Suppressor macrophage (primary cell): ENCODE results near the gene BLNK.

Source experiments
- DNase-seq, 4 experiments: peaks; one replicate each; pipeline ENCODE4 v3.0.0-alpha.2; 2020 to 2022

The BLNK gene

DNA sequence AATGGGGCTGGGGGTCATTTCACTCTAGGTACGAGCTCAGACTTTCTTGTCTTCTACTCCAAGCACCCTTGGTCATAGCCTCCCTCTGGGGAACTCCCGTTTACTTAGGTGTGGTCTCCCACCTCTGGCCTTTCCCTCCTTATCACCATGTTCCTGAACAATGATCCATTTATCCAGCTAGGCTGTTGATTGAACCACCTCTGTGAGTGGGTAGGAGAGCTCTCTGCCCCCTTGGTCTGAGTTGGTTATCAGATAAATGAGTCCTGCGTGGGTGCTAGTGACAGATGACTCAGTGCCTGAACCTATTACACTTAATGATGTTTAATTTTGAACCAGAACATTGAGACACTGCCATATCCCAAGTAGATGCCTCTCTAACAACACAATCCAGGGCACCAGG lies 9.4 kb downstream of the BLNK start:
- DNase-seq, result no peak

DNA sequence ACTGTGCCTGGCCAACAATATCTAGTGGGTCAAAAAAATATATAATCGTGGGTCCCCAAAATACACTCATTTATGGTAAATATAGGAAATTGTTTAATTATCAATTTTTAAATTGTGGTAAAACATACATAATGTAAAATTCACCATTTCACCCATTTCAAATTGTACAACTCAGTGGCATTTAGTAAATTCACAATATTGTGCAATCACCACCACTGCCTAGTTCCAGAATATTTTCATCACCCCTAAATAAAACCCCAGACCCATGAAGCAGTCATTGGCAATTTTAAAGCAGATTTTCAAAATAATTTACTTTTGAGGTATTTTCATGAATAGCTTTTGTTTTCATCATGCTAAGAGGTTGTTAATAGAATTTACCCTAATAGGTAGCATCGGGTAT lies 10.2 kb downstream of the BLNK start:
- DNase-seq, result no peak

DNA sequence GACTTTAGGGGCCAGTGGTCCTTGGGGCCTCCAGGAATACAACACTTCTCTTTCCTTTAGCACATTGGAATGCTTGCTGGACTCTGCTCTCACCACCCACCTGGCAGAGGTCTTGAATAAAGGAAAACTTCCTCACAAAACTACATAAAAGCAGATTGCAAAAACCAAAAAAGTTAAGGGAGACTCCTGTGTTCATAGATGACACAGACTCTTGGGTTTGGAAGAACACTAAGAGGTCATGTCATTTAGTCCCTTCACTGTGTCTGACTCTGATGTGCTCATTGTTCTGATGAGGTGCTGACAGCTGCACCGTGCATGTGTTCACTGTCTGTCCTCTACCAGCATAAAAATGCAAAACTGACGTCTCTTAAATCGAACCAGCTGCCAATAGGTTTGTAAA lies 11.4 kb downstream of the BLNK start:
- no peak for DNase-seq

DNA sequence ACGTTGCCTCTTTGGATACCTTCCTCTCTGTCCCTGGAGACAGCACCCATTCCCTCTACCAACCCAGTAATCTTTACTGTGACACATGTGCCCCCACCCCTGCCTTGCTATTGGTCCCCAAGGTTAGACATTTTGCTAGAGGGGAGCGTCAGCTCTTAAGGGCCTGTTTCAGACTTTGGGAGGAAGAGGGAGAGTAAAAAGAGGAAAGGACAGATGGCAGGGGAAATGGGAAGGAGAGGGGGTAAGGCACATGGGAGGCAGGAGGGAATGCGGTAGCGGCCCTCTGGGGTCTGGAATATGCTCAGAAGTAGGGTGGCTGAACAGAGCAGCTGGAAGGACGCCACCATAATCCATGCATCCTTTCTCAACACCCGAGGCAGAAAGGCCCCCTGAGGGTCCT lies 12.2 kb downstream of the BLNK start:
- peak in 2 of 4 experiments; percentile 43 to 47 for DNase-seq

DNA sequence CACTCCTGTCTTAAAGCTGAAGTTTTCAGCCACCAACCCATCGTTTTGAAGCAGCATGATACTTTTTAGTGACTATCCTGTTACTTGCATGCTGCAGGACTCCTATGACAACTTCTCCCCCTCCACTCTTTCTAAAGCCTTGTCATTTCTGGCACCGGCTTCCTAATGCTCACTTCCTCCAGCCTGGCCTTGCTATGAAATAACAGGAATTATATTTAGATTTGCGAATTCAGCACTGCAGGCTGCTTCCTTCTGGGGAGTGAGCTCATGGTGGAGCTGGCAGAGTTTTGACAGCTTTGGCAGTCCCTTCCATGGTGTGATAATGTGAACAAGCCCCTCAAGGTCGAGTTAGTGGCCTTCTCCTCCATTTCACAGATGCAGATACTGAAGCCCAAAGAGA lies 13.4 kb downstream of the BLNK start:
- DNase-seq, result peak; percentile 83 to 93 (median 88)

DNA sequence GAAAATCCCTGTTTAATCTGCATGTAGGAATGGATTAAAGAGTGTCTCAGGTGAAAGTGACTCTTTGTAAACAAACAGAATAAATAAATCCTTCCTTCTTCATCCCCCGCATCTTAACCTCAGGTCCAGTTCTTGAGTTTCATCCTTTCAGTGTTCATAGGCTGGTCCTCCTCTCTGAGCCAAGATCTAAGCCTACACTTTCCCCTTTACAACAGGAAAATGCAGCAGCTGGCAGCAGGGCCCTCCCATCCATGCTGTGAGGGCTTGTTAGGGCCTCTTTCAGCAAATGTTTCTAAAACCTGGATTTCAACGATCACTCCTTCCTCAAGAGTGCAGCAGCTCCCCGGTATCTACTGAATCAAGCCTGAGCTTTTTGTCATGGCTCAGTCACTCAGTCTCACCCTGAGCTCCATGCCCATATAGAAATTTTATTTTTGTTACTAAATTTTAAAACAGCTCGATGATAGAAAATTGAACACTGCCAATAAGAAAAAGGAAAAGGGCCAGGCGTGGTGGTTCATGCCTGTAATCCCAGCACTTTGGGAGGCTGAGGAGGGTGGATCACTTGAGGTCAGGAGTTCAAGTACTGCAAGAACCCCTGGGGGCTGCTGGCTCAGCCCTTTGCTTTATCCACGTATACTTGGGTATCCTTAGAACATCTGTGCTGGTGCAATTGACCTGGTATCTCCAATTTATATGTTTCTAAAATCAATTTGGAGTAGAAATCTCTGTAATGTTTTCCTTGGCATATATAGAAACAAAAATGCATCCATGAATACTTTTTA lies 15.6 kb downstream of the BLNK start:
- no peak for DNase-seq

DNA sequence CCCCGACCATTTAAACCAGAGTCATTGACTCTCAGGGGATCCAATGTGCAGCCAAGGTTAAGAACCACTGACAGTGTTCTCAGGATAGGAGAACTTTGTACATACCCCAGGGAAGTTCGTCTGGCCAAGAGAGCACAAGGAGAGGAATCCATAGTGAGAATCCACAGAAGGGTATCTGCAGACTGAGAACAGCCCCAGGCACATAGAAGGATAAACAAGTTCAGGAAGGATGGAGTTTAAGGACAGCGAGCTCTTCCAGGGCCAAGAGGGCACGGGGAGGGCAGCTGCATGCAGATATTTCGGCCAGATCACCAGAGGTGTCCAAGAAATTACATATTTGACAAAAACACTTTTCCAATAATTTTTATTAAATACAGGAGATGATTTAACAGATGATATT lies 16.4 kb downstream of the BLNK start:
- DNase-seq, result no peak

DNA sequence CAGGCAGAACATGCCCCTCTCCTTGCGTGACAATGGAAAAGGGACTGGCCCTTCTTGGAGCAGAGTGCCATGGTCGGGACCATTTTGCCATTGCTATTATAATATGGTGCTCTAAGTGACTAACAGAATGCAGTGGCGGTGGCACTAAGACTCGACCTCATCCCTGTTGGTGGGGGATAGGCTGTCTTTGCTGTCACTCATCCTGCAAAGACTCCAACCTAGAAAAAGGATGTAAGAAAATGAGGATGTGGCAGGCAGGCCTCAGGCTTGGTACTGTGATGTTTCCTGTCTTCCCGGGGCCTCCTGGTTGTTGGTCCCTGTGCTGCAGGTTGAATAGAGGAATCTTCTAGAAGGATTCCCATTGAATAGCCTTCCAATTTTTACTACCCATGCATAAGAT lies 18.6 kb downstream of the BLNK start:
- DNase-seq, result peak in 2 of 4 experiments; percentile 26 to 42

DNA sequence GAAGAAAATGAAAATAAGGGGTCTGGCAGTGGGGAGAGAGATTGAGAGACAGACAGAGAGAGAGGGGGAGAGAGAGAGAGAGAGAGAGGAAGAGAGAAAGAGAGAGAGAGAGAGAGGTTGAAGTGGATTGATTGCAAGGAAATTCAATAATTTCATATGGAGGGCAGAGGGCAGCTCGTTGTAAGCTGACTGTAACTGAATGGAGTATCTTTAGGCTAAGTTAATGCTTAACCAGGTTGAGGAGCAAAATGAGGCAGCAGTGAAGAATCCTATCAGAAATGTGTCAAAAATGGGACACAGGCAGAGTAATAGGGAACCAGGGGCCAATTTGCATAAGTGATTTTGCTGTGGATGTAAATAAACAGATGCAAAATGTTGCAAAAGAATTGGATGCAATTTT lies 21.0 kb downstream of the BLNK start:
- no peak for DNase-seq

DNA sequence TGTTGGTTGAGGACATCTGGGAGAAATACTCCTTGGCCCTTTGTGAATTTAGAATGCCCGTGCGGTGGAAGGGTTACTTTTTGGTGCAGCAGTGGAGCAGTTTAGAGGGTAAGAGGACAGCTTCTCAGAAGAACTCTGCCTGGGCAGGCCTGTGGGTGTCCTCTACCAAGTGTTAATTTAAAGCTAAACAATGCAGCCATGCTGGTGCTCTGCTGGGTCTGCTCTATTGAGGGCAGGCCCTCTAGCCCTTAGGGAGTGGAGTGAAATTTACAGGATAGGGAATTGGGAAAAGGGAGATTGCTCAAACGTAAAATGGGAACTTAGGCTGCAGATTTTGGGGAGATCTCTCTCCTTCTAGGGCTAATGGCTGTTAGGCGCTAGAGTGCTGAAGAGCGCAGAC lies 22.1 kb downstream of the BLNK start:
- DNase-seq, result no peak

DNA sequence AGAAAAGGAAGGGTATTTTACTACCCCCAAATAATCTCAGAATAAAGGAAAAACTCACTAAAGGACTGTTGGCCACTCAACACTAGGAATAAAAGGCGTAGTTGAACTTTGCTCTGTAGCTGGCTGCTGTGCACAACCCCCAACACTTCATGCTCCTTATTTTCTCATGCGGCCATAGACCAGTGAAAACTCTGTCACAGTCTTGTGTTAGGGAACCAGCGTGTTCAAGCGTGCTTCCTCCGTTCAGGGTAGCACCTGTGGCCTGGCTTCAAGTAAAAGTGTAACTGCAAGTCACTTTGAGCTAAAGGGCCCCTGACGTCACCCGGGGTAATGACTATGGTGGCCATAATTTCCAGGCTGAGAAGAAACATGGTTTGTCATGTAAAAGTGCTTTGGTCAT lies 27.0 kb downstream of the BLNK start:
- no peak for DNase-seq

DNA sequence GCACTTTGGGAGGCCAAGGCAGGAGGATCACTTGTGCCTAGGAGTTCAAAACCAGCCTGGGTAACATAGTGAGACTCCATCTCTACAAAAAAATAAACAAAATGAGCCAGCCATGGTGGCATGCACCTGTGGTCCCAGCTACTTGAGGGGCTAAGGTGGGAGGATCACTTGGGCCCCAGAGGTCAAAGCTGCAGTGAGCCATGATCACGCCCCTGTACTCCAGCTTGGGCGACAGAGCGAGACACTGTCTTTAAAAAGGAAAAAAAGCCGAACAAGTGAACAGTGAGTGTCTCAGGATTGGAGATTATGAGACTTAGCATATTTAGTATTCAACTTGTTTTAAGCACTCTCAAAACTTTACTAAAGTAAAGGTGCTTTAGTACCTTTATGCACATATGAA lies 28.1 kb downstream of the BLNK start:
- no peak for DNase-seq

DNA sequence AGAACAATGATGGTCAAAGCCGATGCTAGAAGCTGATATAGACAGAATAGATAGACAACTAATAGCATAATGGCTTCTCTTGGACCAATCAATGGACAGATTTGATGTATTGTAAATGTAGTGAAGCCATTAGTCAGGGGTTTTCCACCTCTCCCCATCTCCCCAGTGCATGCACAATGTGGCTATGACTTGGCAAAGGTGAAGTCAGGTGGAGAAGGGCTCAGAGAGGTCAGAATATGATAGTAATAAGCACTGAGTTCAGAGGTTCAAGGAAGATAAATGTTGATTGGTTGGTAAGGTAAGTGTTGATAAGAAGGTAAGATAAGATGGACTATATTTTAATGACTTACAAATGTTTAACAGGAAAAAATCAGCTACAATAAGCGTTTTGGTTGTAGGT lies 28.5 kb downstream of the BLNK start:
- DNase-seq, result no peak

DNA sequence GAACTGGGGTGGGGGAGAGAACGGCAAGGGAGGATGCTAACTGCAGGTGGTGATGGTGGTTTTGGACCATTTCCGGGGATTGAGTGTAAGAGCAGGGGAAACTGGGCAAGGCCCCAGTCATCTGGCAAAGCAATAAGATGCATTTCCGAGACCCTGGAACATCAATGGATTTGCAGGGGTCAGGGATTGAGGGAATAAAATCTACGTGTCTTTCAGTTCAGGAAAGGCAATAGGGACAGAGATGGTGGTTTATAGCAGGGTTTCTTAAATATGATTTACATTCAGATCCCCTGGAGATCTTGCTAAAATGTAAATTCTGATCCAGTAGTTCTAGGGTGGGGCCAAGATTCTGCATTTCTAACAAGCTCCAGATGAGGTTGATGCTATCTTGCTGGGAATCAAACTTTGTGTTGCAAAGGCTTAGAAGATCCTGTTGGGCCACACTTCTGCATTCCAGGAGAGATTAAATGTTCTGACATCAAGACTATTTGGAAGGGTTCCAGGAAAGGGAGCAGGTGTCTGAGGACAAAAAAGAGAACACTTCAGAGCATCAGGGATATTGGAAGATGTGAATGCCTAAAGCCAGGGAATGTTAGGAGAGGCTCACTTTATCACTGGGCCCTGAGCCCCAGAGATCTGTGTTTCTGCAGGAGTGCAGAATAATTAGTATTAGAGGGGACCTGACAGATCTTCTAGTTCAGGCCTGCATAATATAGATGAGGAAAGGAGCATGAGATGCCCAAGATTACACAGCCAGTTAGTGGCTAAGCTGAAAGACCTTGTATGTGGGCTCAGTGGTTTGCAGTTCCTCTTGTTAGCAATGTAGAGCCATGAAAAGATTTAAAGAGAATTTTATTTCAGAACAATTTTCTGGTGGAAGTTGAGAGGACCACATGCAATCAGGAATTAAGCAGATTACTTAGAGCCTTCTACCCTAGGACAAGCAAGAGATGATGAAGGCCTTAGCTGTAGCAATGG lies 32.4 kb downstream of the BLNK start:
- peak in 3 of 4 experiments; percentile 37 to 54 (median 41) for DNase-seq

DNA sequence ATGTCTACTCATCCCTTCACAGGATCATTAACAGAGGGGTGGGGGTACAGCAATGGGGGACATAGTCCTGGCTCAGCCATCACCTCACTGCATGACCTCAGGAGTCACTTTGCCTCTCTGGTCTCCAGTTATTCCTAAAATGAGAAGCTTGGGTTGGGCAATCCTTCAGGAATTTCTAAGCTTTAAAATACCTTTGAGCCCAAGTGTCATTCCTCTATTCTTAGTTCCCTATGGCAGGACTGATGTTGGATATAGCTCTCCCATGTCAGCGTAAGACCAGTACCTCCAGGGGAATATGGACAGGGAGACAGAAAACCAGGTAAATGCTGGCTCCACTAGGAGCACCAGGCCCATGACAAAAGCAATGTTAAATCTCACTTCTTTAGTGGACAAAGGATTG lies 34.5 kb downstream of the BLNK start:
- no peak for DNase-seq

DNA sequence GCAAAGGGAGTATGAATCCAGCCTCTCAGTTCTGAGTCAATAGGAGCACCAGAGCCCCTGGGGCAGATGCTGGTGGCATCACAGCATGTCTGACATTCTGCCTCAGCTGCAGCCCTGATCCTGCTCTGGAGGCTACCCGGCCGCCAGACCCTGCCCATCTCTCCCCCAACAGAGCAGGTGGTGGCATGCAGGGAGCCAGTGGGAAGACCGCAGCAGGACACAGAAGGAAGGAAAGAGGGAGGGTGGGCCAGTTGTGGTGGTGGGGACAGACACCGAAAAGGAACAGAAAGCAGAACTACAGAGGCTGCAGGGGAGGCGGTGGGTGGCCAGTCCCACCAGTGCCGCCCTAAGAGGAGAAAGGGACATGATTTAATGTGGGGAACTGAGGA lies 35.3 kb downstream of the BLNK start:
- DNase-seq, result peak in 3 of 4 experiments; percentile 16 to 43 (median 37)

DNA sequence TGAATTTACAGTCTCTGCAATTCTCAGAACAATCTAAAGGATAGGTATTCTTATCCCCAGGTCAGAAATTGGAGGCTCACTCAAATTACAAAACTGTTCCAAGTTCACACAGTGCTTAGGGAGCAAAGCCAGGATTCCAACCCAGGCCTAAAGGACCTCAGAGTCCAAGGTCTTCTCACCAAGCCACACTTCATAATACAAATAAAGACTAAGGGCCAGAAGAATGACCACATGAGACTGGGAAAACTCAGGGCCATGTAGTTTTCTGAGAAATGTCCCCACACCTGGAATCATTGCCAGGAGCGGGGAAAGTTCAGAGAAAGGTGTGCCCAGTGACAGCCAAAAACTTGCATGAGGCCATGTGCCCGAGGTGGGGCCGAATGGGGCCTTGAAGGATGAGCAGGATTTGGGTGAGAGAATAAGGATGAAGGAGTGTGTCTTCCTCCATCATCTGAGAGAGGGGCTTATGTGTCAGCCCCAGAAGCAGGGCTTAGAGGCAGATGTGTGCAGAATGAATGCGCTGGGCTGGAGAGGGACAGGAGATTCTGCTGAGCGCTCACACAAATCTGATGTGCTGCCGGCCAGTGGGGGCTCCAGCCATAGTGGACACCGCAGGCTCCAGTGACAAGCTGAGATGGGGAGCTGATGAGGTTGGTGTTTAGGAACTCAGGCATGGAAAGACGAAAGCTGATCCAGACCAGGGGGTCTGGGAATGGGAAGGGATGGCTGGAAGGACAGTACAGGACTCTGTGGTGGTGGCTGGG lies 35.9 kb downstream of the BLNK start:
- DNase-seq, result no peak

DNA sequence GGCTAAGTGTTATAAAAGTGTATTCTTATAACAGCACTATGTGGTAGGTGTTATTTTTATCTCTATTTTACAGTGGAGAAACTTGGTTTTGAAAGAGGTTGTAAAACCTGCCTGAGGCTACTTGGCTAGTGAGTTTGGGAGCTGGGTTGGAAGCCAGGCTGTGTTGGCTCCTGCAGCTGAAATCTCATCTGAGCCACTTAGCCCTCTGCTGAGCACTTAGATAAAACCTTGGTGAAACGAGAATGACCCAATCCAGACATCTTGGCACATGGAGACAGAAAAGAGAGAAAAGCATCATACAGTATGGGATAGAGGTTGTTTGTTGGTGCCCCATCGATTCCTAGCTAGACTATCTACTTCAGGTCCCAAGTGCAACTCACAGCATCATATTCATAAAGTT lies 37.4 kb downstream of the BLNK start:
- no peak for DNase-seq

DNA sequence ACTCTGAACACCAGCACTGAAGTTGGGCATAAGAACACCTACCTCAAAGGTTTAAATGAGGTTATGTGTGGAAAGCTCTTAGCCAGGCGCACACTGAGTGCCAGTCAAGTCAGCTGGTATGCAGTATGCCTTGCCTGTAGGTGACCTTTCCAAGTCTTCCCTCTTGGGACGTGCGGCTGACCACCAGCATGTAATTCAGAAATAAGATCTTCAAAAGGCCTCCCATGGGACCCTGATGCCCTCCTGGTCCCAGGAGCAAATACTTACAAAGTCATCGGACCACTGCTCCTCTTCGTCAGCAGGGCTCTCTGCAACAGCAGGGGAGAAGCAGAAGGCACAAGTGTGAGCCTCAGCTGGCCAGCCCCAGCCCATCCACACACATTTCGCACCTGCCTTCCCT lies 40.8 kb downstream of the BLNK start:
- DNase-seq, result no peak

DNA sequence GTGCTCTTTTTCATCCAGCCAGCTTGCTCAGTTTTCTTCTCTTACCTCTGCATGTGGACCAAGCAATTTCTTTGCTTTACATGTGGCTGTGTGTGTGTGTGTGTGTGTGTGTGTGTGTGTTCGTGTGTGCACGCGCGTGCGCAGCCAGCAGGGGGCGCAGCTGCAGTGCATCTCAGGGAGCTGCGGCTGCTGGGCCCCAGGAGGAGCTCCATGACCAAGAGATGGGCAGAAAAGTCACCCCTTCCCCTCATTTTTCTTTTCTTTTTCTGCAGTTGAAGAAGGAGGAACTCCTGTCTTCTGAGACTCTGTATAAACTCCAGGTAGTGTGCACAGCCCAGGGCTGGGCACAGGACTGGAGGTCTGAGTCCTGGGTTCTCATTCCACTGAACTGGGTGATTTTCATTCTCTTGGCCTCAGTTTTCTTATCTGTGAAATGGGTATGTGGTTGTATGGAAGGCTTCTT lies 41.8 kb downstream of the BLNK start:
- DNase-seq, result peak; percentile 81 to 95 (median 90)

DNA sequence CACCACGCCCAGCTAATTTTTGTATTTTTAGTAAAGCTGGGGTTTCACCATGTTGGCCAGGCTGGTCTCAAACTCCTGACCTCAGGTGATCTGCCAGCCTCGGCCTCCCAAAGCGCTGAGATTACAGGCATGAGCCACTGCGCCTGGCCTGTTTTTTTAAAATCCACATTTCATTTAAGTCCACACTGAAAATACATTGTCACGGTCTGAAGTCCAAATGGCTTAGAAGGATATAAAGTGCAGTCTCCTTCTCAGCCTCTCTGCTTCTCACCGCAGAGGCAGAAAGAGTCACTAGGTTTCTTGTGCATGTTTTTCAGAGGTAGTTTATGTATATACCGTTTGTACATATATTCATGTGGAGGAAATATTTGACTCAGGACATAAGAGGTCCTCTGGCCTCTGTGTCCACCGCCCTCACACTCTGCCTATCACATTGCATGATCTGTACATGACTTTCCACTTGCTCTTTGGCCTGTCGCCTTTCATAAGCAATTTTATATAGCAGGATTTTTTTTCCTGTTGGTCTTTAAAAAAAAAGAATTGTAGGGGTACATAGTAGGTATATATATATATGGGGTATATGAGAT lies 42.9 kb downstream of the BLNK start:
- no peak for DNase-seq

DNA sequence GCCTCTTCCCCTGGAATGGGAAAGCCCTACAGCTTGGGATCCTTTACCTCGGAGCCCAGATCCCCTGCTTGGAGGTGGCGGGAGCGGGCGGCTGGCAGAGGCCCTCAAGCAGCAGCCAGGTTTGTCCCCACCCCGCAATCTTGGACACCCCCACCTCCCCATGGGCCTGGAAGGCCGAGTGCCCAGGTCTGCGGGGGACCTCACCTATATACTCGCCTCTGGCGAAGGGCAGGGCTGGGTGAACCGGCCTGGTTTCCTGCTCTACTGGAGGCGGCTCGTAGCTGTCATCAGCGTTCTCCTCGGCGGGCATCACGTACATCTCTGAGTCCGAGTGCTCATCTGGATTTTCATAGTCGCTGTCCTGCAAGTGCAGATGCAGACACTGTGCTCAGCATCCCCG lies 44.2 kb downstream of the BLNK start:
- DNase-seq, result no peak

DNA sequence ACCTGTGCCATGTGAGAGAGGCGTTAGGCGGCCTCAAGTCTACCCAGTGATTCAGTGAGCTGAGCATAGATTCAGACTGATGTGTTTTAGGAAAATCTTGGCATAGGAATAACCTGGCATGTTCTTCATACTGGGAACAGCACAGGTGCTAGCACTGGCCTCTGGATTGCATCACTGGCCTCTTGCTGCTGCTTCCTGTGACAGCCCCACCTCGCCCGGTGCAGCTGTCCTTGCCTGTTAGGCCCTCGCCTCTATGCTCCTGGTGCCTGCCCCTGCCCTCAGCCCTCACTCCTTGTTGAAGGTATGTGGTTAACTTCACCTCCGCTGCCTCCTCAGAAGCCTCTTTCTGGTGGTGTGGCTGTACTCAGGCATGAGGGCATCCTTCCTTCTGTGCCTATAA lies 46.2 kb downstream of the BLNK start:
- DNase-seq, result no peak
